Subcutaneous adipose tissue (tissue), 4 donors: ENCODE data around the gene ALDH3B2. TPM values are rescaled to one million over a fixed set of nuclear protein-coding genes. Genes with fewer than 3 reads are reported as not detected.

Source experiments
- CTCF ChIP-seq: fragments of 450-650 bp; IDR thresholded peaks from one replicate; pipeline ENCODE4 v1.5.1; 2016; ENCODE audit warnings: low read depth, mild to moderate bottlenecking, control low read depth, antibody characterized with exemption, moderate library complexity
- total RNA-seq, 4 donors: library from RNA; depleted of rRNA; stranded (reverse); fragments of >200 nt; gene quantifications; one replicate each; pipeline ENCODE4 v1.1.0, GENCODE V29; 2016

Gene ALDH3B2
- total RNA-seq, 4 donors from 2014 or later = not detected

- no peak for TF ChIP-seq CTCF
Observed at GRCh38 chr11:67680696-67681470, 6.5 kb upstream of the ALDH3B2 start.

GRCh38 chr11:67675058-67675747 lies 780 bp upstream of the ALDH3B2 start:
- TF ChIP-seq CTCF = no peak

GRCh38 chr11:67673902-67674301 lies 521 bp downstream of the ALDH3B2 start:
- no peak for TF ChIP-seq CTCF

- TF ChIP-seq CTCF = no peak
Observed at GRCh38 chr11:67673358-67673757, 1.1 kb downstream of the ALDH3B2 start.

GRCh38 chr11:67671211-67671520 lies 3.3 kb downstream of the ALDH3B2 start:
- TF ChIP-seq CTCF = no peak

- no peak for TF ChIP-seq CTCF
Observed at GRCh38 chr11:67670316-67671210, 3.9 kb downstream of the ALDH3B2 start.

GRCh38 chr11:67668192-67668551 lies 6.3 kb downstream of the ALDH3B2 start:
- TF ChIP-seq CTCF = no peak
